DND-41 (cell line): ENCODE measurements around the gene SIGLEC7.

Source experiments
- ATAC-seq: fragments of 200-7000 bp; cut with Tn5 transposase; 3 replicates; pipeline ENCODE4 v1.9.1; 2021; ENCODE audit warnings: low read depth; ENCODE audit not compliant: insufficient read depth
- DNase-seq: peaks from one replicate; pipeline ENCODE4 v3.0.0-alpha.2; 2020
- H2AFZ ChIP-seq: 2 replicates; pipeline ENCODE4 v1.6.0; 2012; ENCODE audit warnings: low read depth, low read length
- H3K27ac ChIP-seq: 2 replicates; pipeline ENCODE4 v1.5.1; 2012; ENCODE audit warnings: low read length, inconsistent platforms
- H3K27me3 ChIP-seq: fragments of 200-600 bp; sonication (generic); 2 replicates; pipeline ENCODE4 v1.6.0; 2012; ENCODE audit warnings: low read length, mild to moderate bottlenecking, inconsistent platforms; ENCODE audit not compliant: insufficient read depth, poor library complexity
- H3K36me3 ChIP-seq: 2 replicates; pipeline ENCODE4 v1.5.1; 2012; ENCODE audit warnings: low read length, inconsistent platforms; ENCODE audit not compliant: insufficient read depth
- H3K4me1 ChIP-seq: 2 replicates; pipeline ENCODE4 v1.5.1; 2012; ENCODE audit warnings: mild to moderate bottlenecking, low read length; ENCODE audit not compliant: insufficient read depth
- H3K4me2 ChIP-seq: 2 replicates; pipeline ENCODE4 v1.6.0; 2012; ENCODE audit warnings: mild to moderate bottlenecking, moderate library complexity, low read length, inconsistent platforms; ENCODE audit not compliant: insufficient read depth
- H3K4me3 ChIP-seq, 2 experiments: fragments of 200-600 bp in 1 of 2; shearing (Covaris generic) in 1 of 2; 2 replicates each; pipeline ENCODE4 v1.5.1; 2012 to 2016; ENCODE audit warnings: inconsistent platforms in 2 of 2, low read length in 2 of 2, mild to moderate bottlenecking in 2 of 2, low read depth in 1 of 2, moderate library complexity in 1 of 2
- H3K79me2 ChIP-seq: 2 replicates; pipeline ENCODE4 v1.6.0; 2012; ENCODE audit warnings: low read length, inconsistent platforms; ENCODE audit not compliant: insufficient read depth
- H3K9ac ChIP-seq: 2 replicates; pipeline ENCODE4 v1.6.0; 2012; ENCODE audit warnings: low read depth, mild to moderate bottlenecking, inconsistent platforms, low read length, moderate library complexity
- H3K9me3 ChIP-seq: 2 replicates; pipeline ENCODE4 v1.5.1; 2012; ENCODE audit warnings: low read length, moderate library complexity, mild to moderate bottlenecking, inconsistent platforms; ENCODE audit not compliant: insufficient read depth, severe bottlenecking
- H4K20me1 ChIP-seq: 2 replicates; pipeline ENCODE4 v1.6.0; 2012; ENCODE audit warnings: low read length; ENCODE audit not compliant: insufficient read depth
- EZH2 ChIP-seq: IDR thresholded peaks from 3 replicates; pipeline ENCODE4 v1.6.1; 2012; ENCODE audit warnings: borderline replicate concordance, low read depth, mild to moderate bottlenecking, moderate library complexity, low read length, inconsistent platforms; ENCODE audit not compliant: severe bottlenecking
- TF ChIP-seq, protein P1 (sequence below): IDR thresholded peaks from 2 replicates; pipeline ENCODE4 v1.5.1; 2012; ENCODE audit warnings: borderline replicate concordance, low read length, moderate library complexity, mild to moderate bottlenecking; ENCODE audit not compliant: poor library complexity, severe bottlenecking; ENCODE audit errors: extremely low read depth

Gene SIGLEC7

DNA sequence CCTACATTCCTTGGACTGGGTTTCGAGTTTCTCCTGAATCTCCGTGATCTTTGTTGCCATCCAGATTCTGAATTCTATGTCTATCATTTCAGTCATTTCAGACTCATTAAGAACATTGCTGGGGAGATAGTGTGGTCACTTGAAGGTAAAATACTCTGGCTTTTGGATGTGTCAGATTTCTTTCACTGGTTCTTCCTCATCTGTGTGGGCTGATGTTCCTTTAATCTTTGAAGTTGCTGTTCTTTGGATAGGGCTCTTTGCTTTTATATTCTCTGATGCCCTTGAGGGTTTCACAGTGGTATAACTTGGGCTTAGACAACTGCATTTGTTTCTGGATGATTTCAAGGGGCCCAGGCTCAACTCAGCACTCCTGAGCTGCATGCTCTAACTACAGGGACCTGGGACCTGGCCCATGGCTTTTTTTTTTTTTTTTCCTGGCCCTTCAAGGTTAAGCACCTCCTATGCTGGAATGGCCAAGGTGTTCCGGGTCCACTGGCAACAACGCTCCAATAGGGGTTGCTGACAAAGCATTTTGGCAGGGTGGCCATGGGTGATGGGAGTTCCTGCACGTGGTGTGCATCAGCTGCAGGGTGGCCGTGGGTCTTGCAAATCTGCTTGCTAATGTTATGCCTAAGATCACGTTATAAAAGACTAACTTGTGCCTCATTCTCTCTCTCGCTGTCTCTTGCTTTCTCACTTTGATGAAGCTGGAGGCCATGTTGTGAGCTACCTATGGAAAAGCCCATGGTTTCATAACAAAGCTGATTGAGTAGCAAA, 5.9 kb upstream of the SIGLEC7 start:
- Histone ChIP-seq H2AFZ (no peak overlapping the region), H3K27me3 (peaks cover 8% of the 10 kb centered on the region), H3K9me3 (peaks cover 2% of the 10 kb centered on the region), H3K9ac (no peak overlapping the region), H3K27ac (no peak overlapping the region), H4K20me1 (no peaks in the 10 kb centered on the region; the same call in 1 of the 2 replicates), H3K4me3 (no peak overlapping the region), H3K36me3 (no peaks in the 10 kb centered on the region), H3K79me2 (no peaks in the 10 kb centered on the region), H3K4me1 (no peaks in the 10 kb centered on the region), H3K4me2 (no peak overlapping the region)
- ATAC-seq (no peak), DNase-seq (no peak)
- TF ChIP-seq EZH2: no peak
- TF ChIP-seq, protein P1, sequence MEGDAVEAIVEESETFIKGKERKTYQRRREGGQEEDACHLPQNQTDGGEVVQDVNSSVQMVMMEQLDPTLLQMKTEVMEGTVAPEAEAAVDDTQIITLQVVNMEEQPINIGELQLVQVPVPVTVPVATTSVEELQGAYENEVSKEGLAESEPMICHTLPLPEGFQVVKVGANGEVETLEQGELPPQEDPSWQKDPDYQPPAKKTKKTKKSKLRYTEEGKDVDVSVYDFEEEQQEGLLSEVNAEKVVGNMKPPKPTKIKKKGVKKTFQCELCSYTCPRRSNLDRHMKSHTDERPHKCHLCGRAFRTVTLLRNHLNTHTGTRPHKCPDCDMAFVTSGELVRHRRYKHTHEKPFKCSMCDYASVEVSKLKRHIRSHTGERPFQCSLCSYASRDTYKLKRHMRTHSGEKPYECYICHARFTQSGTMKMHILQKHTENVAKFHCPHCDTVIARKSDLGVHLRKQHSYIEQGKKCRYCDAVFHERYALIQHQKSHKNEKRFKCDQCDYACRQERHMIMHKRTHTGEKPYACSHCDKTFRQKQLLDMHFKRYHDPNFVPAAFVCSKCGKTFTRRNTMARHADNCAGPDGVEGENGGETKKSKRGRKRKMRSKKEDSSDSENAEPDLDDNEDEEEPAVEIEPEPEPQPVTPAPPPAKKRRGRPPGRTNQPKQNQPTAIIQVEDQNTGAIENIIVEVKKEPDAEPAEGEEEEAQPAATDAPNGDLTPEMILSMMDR: no peak

DNA sequence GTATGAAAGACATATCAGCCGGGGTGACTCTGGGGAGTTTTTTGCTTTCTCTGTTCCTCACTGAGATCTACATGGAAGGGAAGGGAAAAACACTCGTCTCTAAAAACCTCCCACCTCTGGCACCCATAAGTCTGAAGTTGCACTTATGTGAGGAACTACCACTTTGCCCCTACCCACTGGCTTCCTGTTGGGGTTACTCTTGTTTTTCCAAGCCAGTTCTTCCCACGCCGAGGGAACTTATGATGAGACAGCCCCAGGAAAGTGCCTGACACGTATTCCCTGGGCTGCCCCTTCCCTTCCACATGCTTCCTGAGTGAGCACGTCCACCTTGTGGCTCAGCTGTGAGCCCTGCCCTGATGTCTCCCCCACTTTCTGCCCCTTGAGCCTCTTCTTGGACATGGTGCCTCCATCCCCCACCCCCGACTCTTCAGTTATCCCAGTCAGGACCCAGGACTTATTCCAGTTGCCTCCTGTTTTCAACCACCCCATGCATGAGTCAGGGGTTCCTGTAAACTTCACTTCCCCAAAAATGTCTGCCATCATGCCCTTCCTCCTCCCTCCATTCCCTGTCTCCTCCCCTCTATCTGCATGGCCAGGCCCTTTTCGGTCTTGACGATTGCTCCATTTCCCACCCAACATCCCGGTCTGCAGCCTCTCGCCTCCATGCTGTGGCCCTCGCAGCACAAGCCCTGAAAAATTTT, 5.1 kb upstream of the SIGLEC7 start:
- no peaks in the 10 kb centered on the region for H3K36me3 ChIP-seq
- H3K27ac ChIP-seq: no peak overlapping the region
- no peak for TF ChIP-seq EZH2
- TF ChIP-seq, protein P1: no peak
- H3K9ac ChIP-seq: no peak overlapping the region
- no peaks in the 10 kb centered on the region for H3K4me1 ChIP-seq
- no peaks in the 10 kb centered on the region; the same call in 1 of the 2 replicates for H4K20me1 ChIP-seq
- no peak overlapping the region for H3K4me3 ChIP-seq
- no peak for DNase-seq
- no peak overlapping the region for H2AFZ ChIP-seq
- H3K79me2 ChIP-seq: no peaks in the 10 kb centered on the region
- no peak for ATAC-seq
- H3K9me3 ChIP-seq: peaks cover 2% of the 10 kb centered on the region
- H3K27me3 ChIP-seq: peaks cover 8% of the 10 kb centered on the region
- H3K4me2 ChIP-seq: no peak overlapping the region

DNA sequence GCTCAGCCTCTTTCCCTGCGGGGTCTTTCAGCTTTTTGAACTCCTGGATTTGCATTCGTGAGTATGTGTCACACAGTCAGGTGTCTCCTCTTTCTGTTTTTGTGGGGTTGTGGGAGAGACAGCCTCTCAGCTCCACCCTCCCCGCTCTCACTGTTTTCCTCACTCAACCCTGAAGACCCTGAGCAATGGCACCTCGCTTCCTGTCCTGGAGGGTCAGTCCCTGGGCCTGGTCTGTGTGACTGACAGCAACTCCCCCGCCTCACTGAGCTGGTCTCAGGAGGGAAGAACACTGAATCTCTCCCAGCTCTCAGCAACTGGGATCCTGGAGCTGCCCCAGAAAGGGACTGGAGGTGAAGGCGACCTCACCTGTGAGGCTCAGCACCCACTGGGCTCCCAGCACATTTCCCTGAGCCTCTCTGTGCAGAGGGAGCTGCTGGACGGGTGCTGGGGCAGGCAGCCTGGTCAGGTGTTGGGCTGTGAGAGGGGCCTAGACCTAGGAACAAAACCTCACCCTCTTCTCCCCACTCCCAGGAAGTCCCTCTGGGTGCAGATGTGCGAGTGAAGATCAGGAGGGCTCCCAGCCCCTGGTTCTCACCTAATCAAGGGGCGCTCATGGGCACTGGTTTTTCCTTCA, 4.2 kb upstream of the SIGLEC7 start:
- no peak for ATAC-seq
- no peak for DNase-seq
- no peaks in the 10 kb centered on the region; the same call in 1 of the 2 replicates for H4K20me1 ChIP-seq
- H3K4me1 ChIP-seq: no peaks in the 10 kb centered on the region
- H3K27me3 ChIP-seq: peaks cover 8% of the 10 kb centered on the region
- no peaks in the 10 kb centered on the region for H3K79me2 ChIP-seq
- no peak for TF ChIP-seq EZH2
- TF ChIP-seq, protein P1: no peak
- no peak overlapping the region for H2AFZ ChIP-seq
- no peak overlapping the region for H3K4me2 ChIP-seq
- H3K9ac ChIP-seq: no peak overlapping the region
- peaks cover 2% of the 10 kb centered on the region for H3K9me3 ChIP-seq
- H3K36me3 ChIP-seq: no peaks in the 10 kb centered on the region
- no peak overlapping the region for H3K27ac ChIP-seq
- H3K4me3 ChIP-seq: no peak overlapping the region
